Neural cell (in vitro differentiated cells): ENCODE data around the gene GPR17. TPM values are rescaled to one million over a fixed set of nuclear protein-coding genes. Genes with fewer than 3 reads are reported as not detected.

Experiments used
- H2AFZ ChIP-seq: fragments of 200-600, 300-800 bp; sonication (generic), shearing (Covaris generic); 2 replicates; pipeline ENCODE4 v1.6.0; 2014; ENCODE audit warnings: low read depth, mild to moderate bottlenecking, antibody characterized with exemption, low read length, moderate library complexity
- H3F3A ChIP-seq: fragments of 200-600 bp; shearing (Covaris generic); 2 replicates; pipeline ENCODE4 v1.6.1; 2016; ENCODE audit warnings: mild to moderate bottlenecking, moderate library complexity, mixed read lengths, antibody characterized with exemption, low read length; ENCODE audit not compliant: insufficient read depth, poor library complexity, severe bottlenecking
- H3K27ac ChIP-seq: fragments of 200-600, 300-800 bp; sonication (generic), shearing (Covaris generic); 2 replicates; pipeline ENCODE4 v1.5.1; 2014; ENCODE audit warnings: mild to moderate bottlenecking, low read length, moderate library complexity
- H3K27me3 ChIP-seq: fragments of 300-800, 200-600 bp; sonication (generic), shearing (Covaris generic); 2 replicates; pipeline ENCODE4 v1.6.0; 2014; ENCODE audit warnings: mild to moderate bottlenecking, low read depth, low read length, moderate library complexity; ENCODE audit not compliant: insufficient read depth
- H3K36me3 ChIP-seq: fragments of 300-800, 200-600 bp; sonication (generic), shearing (Covaris generic); 2 replicates; pipeline ENCODE4 v1.5.1; 2014; ENCODE audit warnings: mild to moderate bottlenecking, antibody characterized with exemption, low read length, moderate library complexity; ENCODE audit not compliant: insufficient read depth
- H3K4me2 ChIP-seq: fragments of 300-800, 200-600 bp; sonication (generic), shearing (Covaris generic); 2 replicates; pipeline ENCODE4 v1.6.0; 2014; ENCODE audit warnings: mild to moderate bottlenecking, low read length
- H3K4me3 ChIP-seq: fragments of 300-800, 200-600 bp; sonication (generic), shearing (Covaris generic); 2 replicates; pipeline ENCODE4 v1.5.1; 2014; ENCODE audit warnings: mild to moderate bottlenecking, low read length, moderate library complexity
- H3K79me2 ChIP-seq: fragments of 200-600 bp; shearing (Covaris generic); replicated peaks from 2 replicates; pipeline ENCODE4 v1.6.0; 2014; ENCODE audit warnings: mild to moderate bottlenecking, low read length, moderate library complexity; ENCODE audit not compliant: insufficient read depth
- H3K9ac ChIP-seq: fragments of 300-800, 200-600 bp; sonication (generic), shearing (Covaris generic); 2 replicates; pipeline ENCODE4 v1.6.1; 2016; ENCODE audit warnings: mild to moderate bottlenecking, low read length, mixed read lengths
- H3K9me2 ChIP-seq: fragments of 200-600 bp; shearing (Covaris generic); 2 replicates; pipeline ENCODE4 v1.6.1; 2016; ENCODE audit warnings: mild to moderate bottlenecking, low read length, mixed read lengths; ENCODE audit not compliant: insufficient read depth
- H3K9me3 ChIP-seq: fragments of 200-600, 300-800 bp; sonication (generic), shearing (Covaris generic); 2 replicates; pipeline ENCODE4 v1.6.1; 2016; ENCODE audit warnings: mild to moderate bottlenecking, mixed run types, low read length, moderate library complexity, mixed read lengths
- H4K20me1 ChIP-seq: fragments of 200-600 bp; shearing (Covaris generic); 2 replicates; pipeline ENCODE4 v1.6.1; 2016; ENCODE audit warnings: mild to moderate bottlenecking, mixed run types; ENCODE audit not compliant: insufficient read depth
- CTCF ChIP-seq: fragments of 450-650 bp; IDR thresholded peaks from 2 replicates; pipeline ENCODE4 v1.5.1; 2014; ENCODE audit warnings: antibody characterized with exemption, mild to moderate bottlenecking, moderate library complexity; ENCODE audit not compliant: poor library complexity, severe bottlenecking
- EP300 ChIP-seq: fragments of 450-650 bp; conservative IDR thresholded peaks from 2 replicates; pipeline ENCODE4 v1.6.1; 2014; ENCODE audit warnings: antibody characterized with exemption, mild to moderate bottlenecking, moderate library complexity; ENCODE audit not compliant: poor library complexity, severe bottlenecking
- EZH2 ChIP-seq: fragments of 200-600, 300-800 bp; shearing (Covaris generic), sonication (generic); IDR thresholded peaks from 2 replicates; pipeline ENCODE4 v1.6.1; 2014; ENCODE audit warnings: antibody characterized with exemption, low read length, borderline replicate concordance, mild to moderate bottlenecking; ENCODE audit not compliant: insufficient read depth, poor library complexity, severe bottlenecking
- MXI1 ChIP-seq: fragments of 450-650 bp; conservative IDR thresholded peaks from 2 replicates; pipeline ENCODE4 v1.6.1; 2014; ENCODE audit warnings: antibody characterized with exemption, mild to moderate bottlenecking; ENCODE audit not compliant: poor library complexity, severe bottlenecking
- POLR2AphosphoS5 ChIP-seq: IDR thresholded peaks from 2 replicates; pipeline ENCODE4 v1.6.1; 2012
- RAD21 ChIP-seq: fragments of 450-650 bp; conservative IDR thresholded peaks from 2 replicates; pipeline ENCODE4 v1.6.1; 2014; ENCODE audit warnings: antibody characterized with exemption, mild to moderate bottlenecking, moderate library complexity
- REST ChIP-seq: IDR thresholded peaks from 2 replicates; pipeline ENCODE4 v1.6.1; 2012; ENCODE audit warnings: borderline replicate concordance
- SMC3 ChIP-seq: fragments of 450-650 bp; conservative IDR thresholded peaks from 2 replicates; pipeline ENCODE4 v1.6.1; 2014; ENCODE audit warnings: antibody characterized with exemption, mild to moderate bottlenecking, moderate library complexity; ENCODE audit not compliant: poor library complexity
- TAF1 ChIP-seq: IDR thresholded peaks from 2 replicates; pipeline ENCODE4 v1.6.1; 2012; ENCODE audit warnings: low read depth
- polyA plus RNA-seq: library from polyadenylated mRNA; depleted of rRNA; stranded (reverse); fragments of >200 nt; gene quantifications from 2 replicates; pipeline ENCODE4 v1.2.3, GENCODE V29; 2014

The GPR17 gene
- polyA plus RNA-seq, 1 donor from 2014 or later: not detected

GRCh38 chr2:127701193-127701650, 55.3 kb downstream of the GPR17 start, which contains the start of gene SFT2D3:
Gene SFT2D3, plus strand, starts transcription at chr2:127701497. Its CDS starts 32 bp downstream, at chr2:127701529.
- Histone ChIP-seq H3K9ac (peak within 1 kb of the TSS; percentile 80), H3K27me3 (no peaks in the 10 kb centered on the region), H3K4me2 (peak within 1 kb of the TSS; percentile 94), H3K79me2 (peaks cover 20% of the 10 kb centered on the region), H3K36me3 (peaks cover 7% of the 10 kb centered on the region), H3K4me3 (peak within 1 kb of the TSS; percentile 85), H2AFZ (peak within 1 kb of the TSS; percentile 86), H3K9me2 (no peaks in the 10 kb centered on the region), H4K20me1 (no peaks in the 10 kb centered on the region), H3K27ac (peak within 1 kb of the TSS; percentile 85), H3K9me3 (no peaks in the 10 kb centered on the region), H3F3A (peaks cover 10% of the 10 kb centered on the region)
- no peak for TF ChIP-seq TAF1
- peak; percentile 16 for TF ChIP-seq RAD21
- peak; percentile 7 for TF ChIP-seq SMC3
- TF ChIP-seq POLR2AphosphoS5: peak; percentile 90
- no peak for TF ChIP-seq EZH2
- no peak for TF ChIP-seq CTCF
- TF ChIP-seq REST: peak; percentile 78
- TF ChIP-seq MXI1: no peak

GRCh38 chr2:127701651-127702394, 55.9 kb downstream of the GPR17 start:
- Histone ChIP-seq H3K9me2 (no peaks in the 10 kb centered on the region), H3K27me3 (no peaks in the 10 kb centered on the region), H4K20me1 (no peaks in the 10 kb centered on the region), H3F3A (peaks cover 10% of the 10 kb centered on the region), H3K36me3 (peaks cover 7% of the 10 kb centered on the region), H2AFZ (no peak overlapping the region), H3K79me2 (peaks cover 20% of the 10 kb centered on the region), H3K4me3 (peak overlapping the region; percentile 85), H3K9ac (peak overlapping the region; percentile 80), H3K27ac (peak overlapping the region; percentile 85), H3K9me3 (no peaks in the 10 kb centered on the region), H3K4me2 (peak overlapping the region; percentile 82)
- TF ChIP-seq SMC3: peak; percentile 25
- TF ChIP-seq RAD21: peak; percentile 25
- TF ChIP-seq MXI1: peak; percentile 88
- peak; percentile 52 for TF ChIP-seq EP300
- TF ChIP-seq POLR2AphosphoS5: peak; percentile 1
- TF ChIP-seq CTCF: peak; percentile 58
- no peak for TF ChIP-seq REST
- no peak for TF ChIP-seq TAF1
